Activated naive CD4-positive, alpha-beta T cell treated with anti-CD3 and anti-CD28 coated beads, Interleukin-2, amount 50 U/mL, for 72 hours (primary cell): ENCODE measurements around the gene CCM2L. TPM values are rescaled to one million over a fixed set of nuclear protein-coding genes. Genes with fewer than 3 reads are reported as not detected.

Experiments used
- ATAC-seq, 2 donors: fragments of 150-1000 bp; cut with Tn5 transposase; 2 replicates each; pipeline ENCODE4 v1.10.0; 2021; ENCODE audit warnings: mild to moderate bottlenecking in 2 of 2, moderate library complexity in 2 of 2
- DNase-seq, 2 donors: peaks; one replicate each; pipeline ENCODE4 v3.0.0; 2021 to 2022; ENCODE audit warnings: low spot score in 2 of 2
- H3K27ac Mint-ChIP-seq, 2 donors: one replicate each; pipeline ENCODE4 v1.8.0; 2022; ENCODE audit warnings: mild to moderate bottlenecking in 2 of 2, mixed read lengths in 2 of 2
- H3K36me3 Mint-ChIP-seq, 2 donors: one replicate each; pipeline ENCODE4 v1.8.0; 2022; ENCODE audit warnings: mixed read lengths in 2 of 2
- H3K9me3 Mint-ChIP-seq, 2 donors: one replicate each; pipeline ENCODE4 v1.8.0; 2022; ENCODE audit warnings: mixed read lengths in 2 of 2
- total RNA-seq, 2 donors: library from RNA; stranded (reverse); gene quantifications; one replicate each; pipeline ENCODE4 v1.2.3, GENCODE V29; 2022

CCM2L gene
- total RNA-seq, 2 donors from 2014 or later: not detected

GRCh38 chr20:31988430-31989015 lies 21.7 kb upstream of the CCM2L start:
- DNase-seq (no peak), ATAC-seq (peak in 1 of 2 donors; percentile 75)
- no peaks in the 10 kb centered on the region for H3K36me3 Mint-ChIP-seq
- no peaks in the 10 kb centered on the region for H3K9me3 Mint-ChIP-seq
- peak overlapping the region; percentile 4 to 21 for H3K27ac Mint-ChIP-seq

- Mint-ChIP-seq H3K36me3 (no peaks in the 10 kb centered on the region), H3K27ac (peak overlapping the region; percentile 4 to 21), H3K9me3 (no peaks in the 10 kb centered on the region)
- no peak for ATAC-seq
- no peak for DNase-seq
These were observed 21.1 kb upstream of the CCM2L start for GRCh38 chr20:31989030-31989645.

DNA sequence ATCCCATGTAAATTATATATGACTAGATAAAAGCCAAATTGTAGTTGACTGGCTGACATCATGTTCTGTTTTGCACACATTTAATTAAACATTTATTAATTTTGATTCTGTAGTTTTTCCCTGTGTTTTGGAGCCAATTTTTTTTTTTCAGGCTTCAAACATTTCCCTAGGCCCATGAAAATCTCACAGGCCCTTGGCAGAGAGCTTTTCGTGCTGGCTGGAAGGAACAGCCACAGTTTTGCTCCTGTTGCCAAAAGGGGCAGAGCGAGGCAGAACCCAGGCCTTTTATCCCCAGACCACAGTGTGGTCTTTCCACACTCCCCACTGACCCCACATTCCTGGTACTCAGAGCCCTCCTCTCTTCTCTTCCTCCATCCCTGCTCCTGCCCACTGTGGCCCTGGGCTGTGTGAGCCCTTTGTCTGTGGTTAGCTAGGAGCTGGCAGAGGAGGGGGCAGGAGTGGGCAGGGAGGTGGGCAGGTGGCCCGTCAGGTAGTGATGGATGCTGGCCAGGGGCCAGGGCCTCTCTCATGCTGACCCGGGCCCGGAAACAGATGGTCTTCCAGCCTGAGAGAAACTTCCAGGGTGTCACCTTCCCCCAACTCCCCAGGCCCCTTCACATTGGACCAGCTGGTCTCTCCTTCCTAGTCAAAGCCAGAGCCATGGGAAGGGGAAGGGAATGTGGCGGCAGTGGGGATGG lies 19.4 kb upstream of the CCM2L start:
- DNase-seq: no peak
- H3K9me3 Mint-ChIP-seq: no peaks in the 10 kb centered on the region
- no peak for ATAC-seq
- H3K27ac Mint-ChIP-seq: peak overlapping the region in 1 of 2 donors; percentile 2
- no peaks in the 10 kb centered on the region for H3K36me3 Mint-ChIP-seq

DNA sequence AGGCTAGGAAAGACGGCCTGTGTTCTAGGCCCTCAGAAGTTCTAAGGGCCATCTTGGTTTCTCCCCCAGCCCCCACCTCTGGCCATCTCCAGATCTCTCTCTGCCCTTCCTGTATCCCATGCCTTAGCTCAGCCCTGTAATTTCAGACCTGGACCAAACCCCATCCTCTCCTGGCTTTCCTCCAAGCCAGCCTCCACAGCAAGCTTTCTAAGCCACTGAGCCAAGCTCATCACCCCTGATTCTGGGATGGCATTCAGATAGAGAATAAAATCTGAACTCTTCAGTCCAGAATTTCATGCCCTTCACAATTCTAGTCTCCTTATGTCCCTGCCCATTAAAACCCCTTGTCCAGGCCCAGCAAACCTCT lies 18.9 kb upstream of the CCM2L start:
- Mint-ChIP-seq H3K9me3 (no peaks in the 10 kb centered on the region), H3K27ac (peak overlapping the region in 1 of 2 donors; percentile 2), H3K36me3 (no peaks in the 10 kb centered on the region)
- DNase-seq: no peak
- no peak for ATAC-seq

DNA sequence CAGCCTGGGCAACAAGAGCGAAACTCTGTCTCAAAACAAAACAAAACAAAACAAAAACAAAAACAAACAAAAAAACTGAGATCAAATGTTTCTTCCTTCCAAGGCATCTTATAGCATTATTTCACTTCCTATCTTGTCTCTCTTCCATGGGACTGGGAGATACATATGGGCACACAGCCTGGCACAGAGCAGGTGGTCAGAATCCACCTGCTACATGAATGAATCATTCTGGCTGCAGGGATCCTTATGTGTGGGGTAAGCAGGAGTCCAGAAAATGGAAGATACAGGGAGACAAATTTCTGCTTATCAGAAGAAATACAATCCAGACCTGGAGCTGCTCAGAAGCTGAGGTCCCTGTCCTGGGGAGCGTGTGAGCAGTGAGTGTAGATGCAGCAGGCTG lies 18.2 kb upstream of the CCM2L start:
- Mint-ChIP-seq H3K36me3 (no peaks in the 10 kb centered on the region), H3K27ac (no peak overlapping the region), H3K9me3 (no peaks in the 10 kb centered on the region)
- no peak for DNase-seq
- ATAC-seq: no peak

- no peak for ATAC-seq
- H3K36me3 Mint-ChIP-seq: no peaks in the 10 kb centered on the region
These were observed 13.2 kb upstream of the CCM2L start for GRCh38 chr20:31996996-31997395.

DNA sequence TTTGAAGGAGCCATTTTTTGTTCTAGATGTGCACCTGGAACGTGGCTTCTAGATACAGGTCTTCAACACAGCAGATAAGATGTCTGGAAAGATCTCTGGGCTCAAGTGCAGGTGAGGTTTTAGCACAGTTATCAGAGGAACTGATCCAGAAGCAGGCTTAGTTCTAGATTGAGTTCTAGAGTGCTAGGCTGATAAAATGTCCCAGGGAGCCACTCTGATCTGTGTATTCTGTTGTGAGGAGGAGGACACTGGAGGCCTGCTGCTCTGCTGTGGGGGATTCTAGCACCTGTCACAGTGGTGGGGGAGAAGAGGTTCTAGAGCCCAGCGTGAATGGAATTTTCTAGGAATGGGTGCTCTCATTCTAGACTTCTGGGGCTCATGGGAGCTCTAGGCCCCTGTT lies 12.0 kb upstream of the CCM2L start:
- ATAC-seq: no peak

More at GRCh38 chr20:31996996-31997395, 13.2 kb upstream of the CCM2L start:
- Mint-ChIP-seq H3K27ac (no peak overlapping the region), H3K9me3 (no peaks in the 10 kb centered on the region)
- DNase-seq: no peak

DNA sequence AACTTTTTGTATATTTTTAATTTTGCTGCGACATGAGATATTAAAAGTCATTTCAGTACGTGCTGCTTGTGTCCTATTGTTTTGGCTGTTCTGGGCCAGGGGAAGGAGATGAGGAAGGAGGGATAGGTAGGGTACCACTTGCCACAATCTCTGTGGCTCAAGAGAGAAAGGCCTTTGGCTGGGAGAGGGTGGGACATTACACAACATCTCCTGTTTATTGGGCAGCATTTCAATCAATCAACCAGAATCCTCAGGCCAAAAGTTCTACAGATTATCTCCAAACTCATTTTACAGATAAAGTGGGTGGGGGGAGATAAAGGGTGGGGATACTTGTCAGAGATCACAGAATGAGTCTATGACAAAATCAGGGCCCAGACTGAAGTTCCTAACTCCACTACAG lies 6.9 kb upstream of the CCM2L start:
- no peaks in the 10 kb centered on the region for H3K9me3 Mint-ChIP-seq
- H3K36me3 Mint-ChIP-seq: no peaks in the 10 kb centered on the region
- DNase-seq (no peak), ATAC-seq (no peak)
- H3K27ac Mint-ChIP-seq: no peak overlapping the region

More for the DNA sequence above, 12.0 kb upstream of the CCM2L start:
- no peaks in the 10 kb centered on the region for H3K9me3 Mint-ChIP-seq
- no peaks in the 10 kb centered on the region for H3K36me3 Mint-ChIP-seq
- no peak overlapping the region for H3K27ac Mint-ChIP-seq
- no peak for DNase-seq

- Mint-ChIP-seq H3K27ac (no peak overlapping the region), H3K9me3 (no peaks in the 10 kb centered on the region), H3K36me3 (no peaks in the 10 kb centered on the region)
- DNase-seq (no peak), ATAC-seq (no peak)
These were observed 5.3 kb upstream of the CCM2L start for GRCh38 chr20:32004963-32005362.

GRCh38 chr20:32006053-32006452 lies 4.2 kb upstream of the CCM2L start:
- ATAC-seq: no peak
- DNase-seq: no peak
- Mint-ChIP-seq H3K9me3 (no peaks in the 10 kb centered on the region), H3K36me3 (no peaks in the 10 kb centered on the region), H3K27ac (no peak overlapping the region)

DNA sequence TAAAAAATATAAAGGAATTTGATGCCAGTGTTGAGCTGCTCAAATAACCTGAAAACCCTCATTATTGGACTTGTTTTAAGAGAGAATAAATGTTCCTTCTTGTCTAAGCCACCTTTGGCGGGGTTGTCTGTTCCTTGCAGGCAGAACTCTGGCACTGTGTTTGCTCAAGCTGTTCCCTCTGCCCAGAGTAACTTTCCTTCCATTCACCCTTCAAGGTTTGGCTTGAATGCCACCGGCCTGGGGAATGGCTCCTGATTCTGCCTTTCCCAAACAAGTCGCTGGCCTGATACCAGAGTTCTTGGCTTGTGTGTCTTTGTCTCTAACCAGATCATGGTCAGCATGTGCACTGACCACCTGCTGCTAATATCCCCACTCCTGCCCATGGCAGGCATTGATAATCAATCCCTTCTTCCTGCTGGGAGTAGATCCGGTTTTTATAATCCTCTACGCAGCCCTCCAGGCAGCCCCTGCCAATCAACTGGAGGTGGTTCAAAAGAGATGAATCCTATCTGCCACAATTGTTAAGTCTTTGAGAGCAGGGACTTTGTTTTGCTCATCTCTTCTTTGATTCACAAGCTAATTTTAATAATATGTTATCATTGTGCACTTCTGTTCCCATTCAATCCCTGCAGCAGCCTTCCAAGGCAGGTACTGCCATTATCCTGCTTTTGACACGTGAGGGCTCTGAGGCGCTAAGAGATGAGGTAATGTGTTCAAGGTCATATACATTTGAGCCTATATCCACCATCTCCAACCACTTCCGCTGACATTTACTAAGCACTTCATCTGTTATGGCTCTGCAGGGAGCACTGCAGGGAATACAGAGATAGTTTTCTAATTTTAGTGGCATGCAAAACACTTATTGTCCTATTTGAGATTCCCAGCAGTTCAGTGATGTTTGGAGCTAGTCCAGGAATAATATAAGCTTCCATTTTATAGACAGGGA lies 3.1 kb upstream of the CCM2L start:
- no peaks in the 10 kb centered on the region for H3K9me3 Mint-ChIP-seq

GRCh38 chr20:32007787-32008616 lies 2.2 kb upstream of the CCM2L start:
- H3K9me3 Mint-ChIP-seq: no peaks in the 10 kb centered on the region
- H3K27ac Mint-ChIP-seq: no peak overlapping the region
- ATAC-seq (no peak), DNase-seq (no peak)
- H3K36me3 Mint-ChIP-seq: no peaks in the 10 kb centered on the region

More for the DNA sequence above, 3.1 kb upstream of the CCM2L start:
- Mint-ChIP-seq H3K27ac (no peak overlapping the region), H3K36me3 (no peaks in the 10 kb centered on the region)
- DNase-seq: no peak
- no peak for ATAC-seq

GRCh38 chr20:32009564-32009963 lies 674 bp upstream of the CCM2L start:
- ATAC-seq (no peak), DNase-seq (no peak)
- H3K27ac Mint-ChIP-seq: no peak overlapping the region
- no peaks in the 10 kb centered on the region for H3K9me3 Mint-ChIP-seq
- H3K36me3 Mint-ChIP-seq: no peaks in the 10 kb centered on the region

GRCh38 chr20:32010666-32011065 lies 428 bp downstream of the CCM2L start:
- ATAC-seq: no peak
- H3K9me3 Mint-ChIP-seq: no peaks in the 10 kb centered on the region
- no peaks in the 10 kb centered on the region for H3K36me3 Mint-ChIP-seq
- no peak overlapping the region for H3K27ac Mint-ChIP-seq
- no peak for DNase-seq

- ATAC-seq: no peak
- no peaks in the 10 kb centered on the region for H3K9me3 Mint-ChIP-seq
- no peak overlapping the region for H3K27ac Mint-ChIP-seq
- no peak for DNase-seq
- no peaks in the 10 kb centered on the region for H3K36me3 Mint-ChIP-seq
These were observed 2.0 kb downstream of the CCM2L start for GRCh38 chr20:32012159-32012688.

DNA sequence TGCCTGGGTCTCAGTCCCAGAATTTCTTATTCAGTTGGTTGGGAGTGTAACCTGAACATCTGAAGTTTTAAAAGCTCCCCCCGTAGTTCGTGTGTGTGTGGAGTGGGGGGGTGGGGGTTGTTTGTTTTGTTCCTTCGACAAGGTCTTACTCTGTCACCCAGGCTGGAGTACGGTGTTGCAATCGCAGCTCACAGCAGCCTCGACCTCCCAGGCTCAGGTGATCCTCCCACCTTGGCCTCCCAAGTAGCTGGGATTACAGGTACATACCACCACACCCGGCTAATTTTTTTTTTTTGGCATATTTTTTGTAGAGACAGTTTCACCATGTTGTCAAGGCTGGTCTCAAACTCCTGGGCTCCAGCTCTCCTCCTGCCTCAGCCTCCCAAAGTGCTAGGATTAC lies 3.1 kb downstream of the CCM2L start:
- Mint-ChIP-seq H3K9me3 (no peaks in the 10 kb centered on the region), H3K27ac (no peak overlapping the region), H3K36me3 (no peaks in the 10 kb centered on the region)
- ATAC-seq (no peak), DNase-seq (no peak)
